Muscle layer of duodenum (tissue), 2 donors: Measurements from ENCODE around the gene TMCO4.
"Not testable (repeated sequence)": the region's sequence is repeated elsewhere in the genome, so short reads cannot be mapped to it uniquely, and the experiment has no call there.

Experiments used
- H3K27ac ChIP-seq: one replicate; pipeline ENCODE4 v1.7.0; 2013; ENCODE audit warnings: mild to moderate bottlenecking, low read length
- H3K27me3 ChIP-seq: one replicate; pipeline ENCODE4 v1.7.0; 2013; ENCODE audit warnings: low read depth, mild to moderate bottlenecking, control low read depth, low read length
- H3K36me3 ChIP-seq, 2 donors: one replicate each; pipeline ENCODE4 v1.7.0; 2013; ENCODE audit warnings: low read length in 2 of 2, control low read depth in 1 of 2, mild to moderate bottlenecking in 1 of 2; ENCODE audit not compliant: insufficient read depth in 2 of 2, control insufficient read depth in 1 of 2
- H3K4me1 ChIP-seq, 2 donors: one replicate each; pipeline ENCODE4 v1.7.0; 2013; ENCODE audit warnings: low read length in 2 of 2, mild to moderate bottlenecking in 2 of 2, control low read depth in 1 of 2, moderate library complexity in 1 of 2; ENCODE audit not compliant: insufficient read depth in 2 of 2, control insufficient read depth in 1 of 2
- H3K4me3 ChIP-seq, 2 donors: one replicate each; pipeline ENCODE4 v1.7.0; 2013; ENCODE audit warnings: low read length in 2 of 2, low read depth in 1 of 2, mild to moderate bottlenecking in 1 of 2
- H3K9me3 ChIP-seq, 2 donors: one replicate each; pipeline ENCODE4 v1.7.0; 2013; ENCODE audit warnings: low read length in 2 of 2, control low read depth in 1 of 2, mild to moderate bottlenecking in 1 of 2; ENCODE audit not compliant: control insufficient read depth in 1 of 2
- donor health status: healthy.

TMCO4 gene

GRCh38 chr1:19643602-19644394 lies 155.9 kb downstream of the TMCO4 start, which contains the start of gene NBL1:
TSS of gene NBL1 (plus strand) at chr1:19644311. CDS start at chr1:19655031, 10,720 bp downstream.
- Histone ChIP-seq H3K4me1 (peaks cover 16 to 37% of the 10 kb centered on the region in 2 donors), H3K27me3 (peaks cover 4% of the 10 kb centered on the region), H3K36me3 (no peaks in the 10 kb centered on the region), H3K27ac (peak within 1 kb of the TSS; percentile 91), H3K9me3 (no peaks in the 10 kb centered on the region), H3K4me3 (peak within 1 kb of the TSS; percentile 78 to 79)

- Histone ChIP-seq H3K36me3 (no peaks in the 10 kb centered on the region), H3K4me3 (peak overlapping the region; percentile 57 to 68), H3K4me1 (peaks cover 13 to 35% of the 10 kb centered on the region in 2 donors), H3K27me3 (peaks cover 4% of the 10 kb centered on the region), H3K9me3 (no peaks in the 10 kb centered on the region), H3K27ac (peak overlapping the region; percentile 91)
These were observed 156.6 kb downstream of the TMCO4 start for GRCh38 chr1:19643121-19643520.

- H3K27ac ChIP-seq, result no peak overlapping the region
- no peak overlapping the region for H3K4me3 ChIP-seq
These were observed 159.1 kb downstream of the TMCO4 start for GRCh38 chr1:19640363-19641316.

GRCh38 chr1:19639999-19640362 lies 159.7 kb downstream of the TMCO4 start:
- no peaks in the 10 kb centered on the region for H3K36me3 ChIP-seq
- no peak overlapping the region for H3K27ac ChIP-seq
- H3K4me3 ChIP-seq, result no peak overlapping the region
- no peaks in the 10 kb centered on the region for H3K27me3 ChIP-seq
- peaks cover 0 to 8% of the 10 kb centered on the region in 2 donors for H3K4me1 ChIP-seq
- H3K9me3 ChIP-seq, result no peaks in the 10 kb centered on the region

More at GRCh38 chr1:19640363-19641316, 159.1 kb downstream of the TMCO4 start:
- H3K4me1 ChIP-seq, result peaks cover 0 to 13% of the 10 kb centered on the region in 2 donors
- H3K9me3 ChIP-seq, result no peaks in the 10 kb centered on the region
- no peaks in the 10 kb centered on the region for H3K27me3 ChIP-seq
- H3K36me3 ChIP-seq, result no peaks in the 10 kb centered on the region

GRCh38 chr1:19639228-19639627 lies 160.5 kb downstream of the TMCO4 start:
- H3K27ac ChIP-seq, H3K4me1 ChIP-seq, H3K36me3 ChIP-seq, H3K9me3 ChIP-seq, H3K4me3 ChIP-seq, H3K27me3 ChIP-seq: not testable (repeated sequence)

- no peak overlapping the region for H3K4me3 ChIP-seq
- H3K36me3 ChIP-seq, result no peaks in the 10 kb centered on the region
- no peaks in the 10 kb centered on the region for H3K9me3 ChIP-seq
- H3K27me3 ChIP-seq, result no peaks in the 10 kb centered on the region
- no peak overlapping the region for H3K27ac ChIP-seq
- no peaks in the 10 kb centered on the region for H3K4me1 ChIP-seq
These were observed 162.1 kb downstream of the TMCO4 start for GRCh38 chr1:19637606-19638005.

- H3K4me3 ChIP-seq, H3K36me3 ChIP-seq, H3K4me1 ChIP-seq, H3K27me3 ChIP-seq, H3K9me3 ChIP-seq, H3K27ac ChIP-seq: not testable (repeated sequence)
These were observed 163.0 kb downstream of the TMCO4 start for GRCh38 chr1:19636749-19637148.

- H3K36me3 ChIP-seq, result no peaks in the 10 kb centered on the region
- no peaks in the 10 kb centered on the region for H3K27me3 ChIP-seq
- H3K4me1 ChIP-seq, result no peaks in the 10 kb centered on the region
- no peak overlapping the region for H3K4me3 ChIP-seq
- H3K27ac ChIP-seq, result no peak overlapping the region
- H3K9me3 ChIP-seq, result no peaks in the 10 kb centered on the region
These were observed 163.7 kb downstream of the TMCO4 start for GRCh38 chr1:19636065-19636464.

GRCh38 chr1:19635646-19636045 lies 164.1 kb downstream of the TMCO4 start:
- Histone ChIP-seq H3K9me3 (no peaks in the 10 kb centered on the region), H3K36me3 (no peaks in the 10 kb centered on the region), H3K4me1 (no peaks in the 10 kb centered on the region), H3K27me3 (no peaks in the 10 kb centered on the region), H3K27ac (no peak overlapping the region), H3K4me3 (no peak overlapping the region)

- not testable (repeated sequence) for H3K4me3 ChIP-seq, H3K27me3 ChIP-seq, H3K27ac ChIP-seq, H3K9me3 ChIP-seq, H3K4me1 ChIP-seq, H3K36me3 ChIP-seq
These were observed 164.7 kb downstream of the TMCO4 start for GRCh38 chr1:19635064-19635463.

GRCh38 chr1:19633106-19633505 lies 166.6 kb downstream of the TMCO4 start:
- no peaks in the 10 kb centered on the region for H3K27me3 ChIP-seq
- no peak overlapping the region for H3K27ac ChIP-seq
- H3K4me1 ChIP-seq, result no peaks in the 10 kb centered on the region
- no peaks in the 10 kb centered on the region for H3K9me3 ChIP-seq
- peaks cover 4% of the 10 kb centered on the region in 2 donors for H3K36me3 ChIP-seq
- no peak overlapping the region for H3K4me3 ChIP-seq
